ENCODE measurements around the gene VMO1. TPM values are rescaled to one million over a fixed set of nuclear protein-coding genes. Genes with fewer than 3 reads are reported as not detected.

VMO1 gene
- polyA plus RNA-seq, 1 donor from 2014 or later: 1.6 TPM

DNA sequence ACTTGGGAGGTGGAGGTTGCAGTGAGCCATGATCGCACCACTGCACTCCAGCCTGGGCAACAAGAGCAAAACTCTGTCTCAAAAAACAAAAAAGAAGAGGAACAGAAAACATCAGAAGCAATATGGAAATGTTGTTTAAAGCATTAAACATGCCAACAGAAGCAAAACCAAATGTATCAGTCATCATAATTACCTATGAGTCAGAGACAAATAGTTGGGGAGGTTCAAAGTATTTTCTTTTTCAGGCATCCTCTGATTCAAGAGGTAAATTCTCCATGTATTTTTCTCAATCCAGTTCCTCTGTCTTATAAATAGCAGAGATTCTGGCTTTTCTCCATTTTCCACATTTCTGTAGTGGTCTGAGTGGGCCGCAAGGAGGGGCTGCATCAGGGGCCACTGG is 16.5 kb downstream of the VMO1 start:
- no peaks in the 10 kb centered on the region for H4K20me1 ChIP-seq (ENCODE audit: insufficient read depth)
- H3K9ac ChIP-seq (ENCODE audit: low read length): no peak overlapping the region
- no peak overlapping the region for H3K4me2 ChIP-seq (ENCODE audit: low read length)
- no peaks in the 10 kb centered on the region for H3K36me3 ChIP-seq (ENCODE audit: insufficient read depth, low read length)
- TF ChIP-seq EZH2 (IDR thresholded peaks at IDR 0.05; ENCODE audit: borderline replicate concordance, insufficient read depth, low read length, poor library complexity, severe bottlenecking) (no peak), RAD21 (conservative IDR thresholded peaks at IDR 0.05) (no peak), TAF1 (IDR thresholded peaks at IDR 0.05; ENCODE audit: low read depth) (no peak), POLR2AphosphoS5 (IDR thresholded peaks at IDR 0.05) (no peak), SMC3 (conservative IDR thresholded peaks at IDR 0.05; ENCODE audit: poor library complexity) (no peak), MXI1 (conservative IDR thresholded peaks at IDR 0.05; ENCODE audit: poor library complexity, severe bottlenecking) (no peak), EP300 (conservative IDR thresholded peaks at IDR 0.05; ENCODE audit: poor library complexity, severe bottlenecking) (no peak)
- TF ChIP-seq, protein P1, sequence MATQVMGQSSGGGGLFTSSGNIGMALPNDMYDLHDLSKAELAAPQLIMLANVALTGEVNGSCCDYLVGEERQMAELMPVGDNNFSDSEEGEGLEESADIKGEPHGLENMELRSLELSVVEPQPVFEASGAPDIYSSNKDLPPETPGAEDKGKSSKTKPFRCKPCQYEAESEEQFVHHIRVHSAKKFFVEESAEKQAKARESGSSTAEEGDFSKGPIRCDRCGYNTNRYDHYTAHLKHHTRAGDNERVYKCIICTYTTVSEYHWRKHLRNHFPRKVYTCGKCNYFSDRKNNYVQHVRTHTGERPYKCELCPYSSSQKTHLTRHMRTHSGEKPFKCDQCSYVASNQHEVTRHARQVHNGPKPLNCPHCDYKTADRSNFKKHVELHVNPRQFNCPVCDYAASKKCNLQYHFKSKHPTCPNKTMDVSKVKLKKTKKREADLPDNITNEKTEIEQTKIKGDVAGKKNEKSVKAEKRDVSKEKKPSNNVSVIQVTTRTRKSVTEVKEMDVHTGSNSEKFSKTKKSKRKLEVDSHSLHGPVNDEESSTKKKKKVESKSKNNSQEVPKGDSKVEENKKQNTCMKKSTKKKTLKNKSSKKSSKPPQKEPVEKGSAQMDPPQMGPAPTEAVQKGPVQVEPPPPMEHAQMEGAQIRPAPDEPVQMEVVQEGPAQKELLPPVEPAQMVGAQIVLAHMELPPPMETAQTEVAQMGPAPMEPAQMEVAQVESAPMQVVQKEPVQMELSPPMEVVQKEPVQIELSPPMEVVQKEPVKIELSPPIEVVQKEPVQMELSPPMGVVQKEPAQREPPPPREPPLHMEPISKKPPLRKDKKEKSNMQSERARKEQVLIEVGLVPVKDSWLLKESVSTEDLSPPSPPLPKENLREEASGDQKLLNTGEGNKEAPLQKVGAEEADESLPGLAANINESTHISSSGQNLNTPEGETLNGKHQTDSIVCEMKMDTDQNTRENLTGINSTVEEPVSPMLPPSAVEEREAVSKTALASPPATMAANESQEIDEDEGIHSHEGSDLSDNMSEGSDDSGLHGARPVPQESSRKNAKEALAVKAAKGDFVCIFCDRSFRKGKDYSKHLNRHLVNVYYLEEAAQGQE (IDR thresholded peaks at IDR 0.05; ENCODE audit: borderline replicate concordance): no peak
- TF ChIP-seq, protein P2, sequence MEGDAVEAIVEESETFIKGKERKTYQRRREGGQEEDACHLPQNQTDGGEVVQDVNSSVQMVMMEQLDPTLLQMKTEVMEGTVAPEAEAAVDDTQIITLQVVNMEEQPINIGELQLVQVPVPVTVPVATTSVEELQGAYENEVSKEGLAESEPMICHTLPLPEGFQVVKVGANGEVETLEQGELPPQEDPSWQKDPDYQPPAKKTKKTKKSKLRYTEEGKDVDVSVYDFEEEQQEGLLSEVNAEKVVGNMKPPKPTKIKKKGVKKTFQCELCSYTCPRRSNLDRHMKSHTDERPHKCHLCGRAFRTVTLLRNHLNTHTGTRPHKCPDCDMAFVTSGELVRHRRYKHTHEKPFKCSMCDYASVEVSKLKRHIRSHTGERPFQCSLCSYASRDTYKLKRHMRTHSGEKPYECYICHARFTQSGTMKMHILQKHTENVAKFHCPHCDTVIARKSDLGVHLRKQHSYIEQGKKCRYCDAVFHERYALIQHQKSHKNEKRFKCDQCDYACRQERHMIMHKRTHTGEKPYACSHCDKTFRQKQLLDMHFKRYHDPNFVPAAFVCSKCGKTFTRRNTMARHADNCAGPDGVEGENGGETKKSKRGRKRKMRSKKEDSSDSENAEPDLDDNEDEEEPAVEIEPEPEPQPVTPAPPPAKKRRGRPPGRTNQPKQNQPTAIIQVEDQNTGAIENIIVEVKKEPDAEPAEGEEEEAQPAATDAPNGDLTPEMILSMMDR (IDR thresholded peaks at IDR 0.05; ENCODE audit: poor library complexity, severe bottlenecking): no peak
- H3K4me3 ChIP-seq (ENCODE audit: low read length): no peak overlapping the region
- no peaks in the 10 kb centered on the region for H3K9me3 ChIP-seq (ENCODE audit: low read length)
- H3K9me2 ChIP-seq (ENCODE audit: insufficient read depth, low read length): no peaks in the 10 kb centered on the region
- H2AFZ ChIP-seq (ENCODE audit: low read depth, low read length): no peak overlapping the region
- H3K79me2 ChIP-seq (replicated peaks; ENCODE audit: insufficient read depth, low read length): no peaks in the 10 kb centered on the region
- no peak overlapping the region for H3K27ac ChIP-seq (ENCODE audit: low read length)
- H3F3A ChIP-seq (ENCODE audit: insufficient read depth, low read length, poor library complexity, severe bottlenecking): no peaks in the 10 kb centered on the region
- H3K27me3 ChIP-seq (ENCODE audit: insufficient read depth, low read depth, low read length): no peaks in the 10 kb centered on the region

DNA sequence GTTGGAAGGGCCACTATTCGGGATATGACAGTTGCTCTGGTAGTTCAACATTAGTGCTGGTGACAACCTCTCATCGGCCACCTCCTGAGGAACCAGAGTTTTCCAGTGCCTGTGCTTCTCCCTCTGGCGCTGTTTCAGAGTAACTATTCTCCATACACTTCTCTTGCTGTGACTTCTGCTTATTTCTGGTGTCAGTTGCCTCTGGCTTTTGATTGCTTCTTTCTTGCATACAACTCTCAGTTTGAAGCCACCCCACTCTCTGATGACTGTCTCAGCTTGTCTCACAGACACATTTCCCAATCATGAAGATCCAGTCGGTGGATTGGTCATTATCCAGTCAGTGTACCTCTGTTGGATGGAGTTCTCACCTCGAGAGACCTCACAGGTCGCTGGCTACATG is 17.9 kb downstream of the VMO1 start:
- TF ChIP-seq EZH2 (IDR thresholded peaks at IDR 0.05; ENCODE audit: borderline replicate concordance, insufficient read depth, low read length, poor library complexity, severe bottlenecking) (no peak), POLR2AphosphoS5 (IDR thresholded peaks at IDR 0.05) (no peak), TAF1 (IDR thresholded peaks at IDR 0.05; ENCODE audit: low read depth) (no peak), SMC3 (conservative IDR thresholded peaks at IDR 0.05; ENCODE audit: poor library complexity) (no peak), EP300 (conservative IDR thresholded peaks at IDR 0.05; ENCODE audit: poor library complexity, severe bottlenecking) (no peak), RAD21 (conservative IDR thresholded peaks at IDR 0.05) (no peak), MXI1 (conservative IDR thresholded peaks at IDR 0.05; ENCODE audit: poor library complexity, severe bottlenecking) (no peak)
- TF ChIP-seq, protein P2 (IDR thresholded peaks at IDR 0.05; ENCODE audit: poor library complexity, severe bottlenecking): no peak
- TF ChIP-seq, protein P1 (IDR thresholded peaks at IDR 0.05; ENCODE audit: borderline replicate concordance): no peak
- H3K79me2 ChIP-seq (replicated peaks; ENCODE audit: insufficient read depth, low read length): no peaks in the 10 kb centered on the region
- H3K9ac ChIP-seq (ENCODE audit: low read length): no peak overlapping the region
- no peaks in the 10 kb centered on the region for H3K9me2 ChIP-seq (ENCODE audit: insufficient read depth, low read length)
- H4K20me1 ChIP-seq (ENCODE audit: insufficient read depth): no peaks in the 10 kb centered on the region
- no peak overlapping the region for H3K4me3 ChIP-seq (ENCODE audit: low read length)
- H3K4me2 ChIP-seq (ENCODE audit: low read length): no peak overlapping the region
- no peaks in the 10 kb centered on the region for H3K36me3 ChIP-seq (ENCODE audit: insufficient read depth, low read length)
- no peaks in the 10 kb centered on the region for H3K27me3 ChIP-seq (ENCODE audit: insufficient read depth, low read depth, low read length)
- no peaks in the 10 kb centered on the region for H3F3A ChIP-seq (ENCODE audit: insufficient read depth, low read length, poor library complexity, severe bottlenecking)
- H2AFZ ChIP-seq (ENCODE audit: low read depth, low read length): no peak overlapping the region
- no peak overlapping the region for H3K27ac ChIP-seq (ENCODE audit: low read length)
- no peaks in the 10 kb centered on the region for H3K9me3 ChIP-seq (ENCODE audit: low read length)
